ENCODE measurements around the gene PPP1R9A.

The PPP1R9A gene

GRCh38 chr7:94923412-94923811 is 16.0 kb downstream of the PPP1R9A start:
- Mint-ChIP-seq H3K36me3 (ENCODE audit: insufficient read depth) (no peaks in the 10 kb centered on the region), H3K27ac (ENCODE audit: low read depth) (no peak overlapping the region), H3K4me3 (no peak overlapping the region), H3K4me1 (no peaks in the 10 kb centered on the region), H3K27me3 (no peaks in the 10 kb centered on the region), H3K9me3 (no peaks in the 10 kb centered on the region)
- DNase-seq (ENCODE audit: low spot score in 2 of 2) (no peak), ATAC-seq (replicated peaks; ENCODE audit: extremely low read depth, poor library complexity, severe bottlenecking) (no peak)

- Mint-ChIP-seq H3K4me3 (no peak overlapping the region), H3K27ac (ENCODE audit: low read depth) (no peak overlapping the region), H3K4me1 (no peaks in the 10 kb centered on the region), H3K27me3 (no peaks in the 10 kb centered on the region), H3K9me3 (no peaks in the 10 kb centered on the region), H3K36me3 (ENCODE audit: insufficient read depth) (no peaks in the 10 kb centered on the region)
- DNase-seq (ENCODE audit: low spot score in 2 of 2) (no peak), ATAC-seq (replicated peaks; ENCODE audit: extremely low read depth, poor library complexity, severe bottlenecking) (no peak)
Observed at GRCh38 chr7:94928168-94928707, 20.8 kb downstream of the PPP1R9A start.

GRCh38 chr7:94933256-94933990 is 26.0 kb downstream of the PPP1R9A start:
- DNase-seq (ENCODE audit: low spot score in 2 of 2) (no peak), ATAC-seq (replicated peaks; ENCODE audit: extremely low read depth, poor library complexity, severe bottlenecking) (no peak)
- Mint-ChIP-seq H3K9me3 (no peaks in the 10 kb centered on the region), H3K4me1 (no peaks in the 10 kb centered on the region), H3K36me3 (ENCODE audit: insufficient read depth) (no peaks in the 10 kb centered on the region), H3K27me3 (no peaks in the 10 kb centered on the region), H3K27ac (ENCODE audit: low read depth) (no peak overlapping the region), H3K4me3 (no peak overlapping the region)

- Mint-ChIP-seq H3K36me3 (ENCODE audit: insufficient read depth) (no peaks in the 10 kb centered on the region), H3K27me3 (no peaks in the 10 kb centered on the region), H3K9me3 (no peaks in the 10 kb centered on the region), H3K4me1 (no peaks in the 10 kb centered on the region), H3K27ac (ENCODE audit: low read depth) (no peak overlapping the region), H3K4me3 (no peak overlapping the region)
- DNase-seq (ENCODE audit: low spot score in 2 of 2) (no peak), ATAC-seq (replicated peaks; ENCODE audit: extremely low read depth, poor library complexity, severe bottlenecking) (no peak)
Observed at GRCh38 chr7:94939395-94939794, 32.0 kb downstream of the PPP1R9A start.

GRCh38 chr7:94940241-94940640 is 32.8 kb downstream of the PPP1R9A start:
- H3K27me3 Mint-ChIP-seq, result no peaks in the 10 kb centered on the region
- H3K4me3 Mint-ChIP-seq, result no peak overlapping the region
- DNase-seq (ENCODE audit: low spot score in 2 of 2) (no peak), ATAC-seq (replicated peaks; ENCODE audit: extremely low read depth, poor library complexity, severe bottlenecking) (no peak)
- H3K36me3 Mint-ChIP-seq (ENCODE audit: insufficient read depth), result no peaks in the 10 kb centered on the region
- H3K9me3 Mint-ChIP-seq, result no peaks in the 10 kb centered on the region
- H3K4me1 Mint-ChIP-seq, result no peaks in the 10 kb centered on the region
- H3K27ac Mint-ChIP-seq (ENCODE audit: low read depth), result no peak overlapping the region

- Mint-ChIP-seq H3K9me3 (no peaks in the 10 kb centered on the region), H3K27ac (ENCODE audit: low read depth) (no peak overlapping the region), H3K4me3 (no peak overlapping the region), H3K36me3 (ENCODE audit: insufficient read depth) (no peaks in the 10 kb centered on the region), H3K27me3 (no peaks in the 10 kb centered on the region), H3K4me1 (no peaks in the 10 kb centered on the region)
- no peak for ATAC-seq (replicated peaks; ENCODE audit: extremely low read depth, poor library complexity, severe bottlenecking)
- DNase-seq (ENCODE audit: low spot score in 2 of 2), result no peak
Observed at GRCh38 chr7:94941844-94942632, 34.6 kb downstream of the PPP1R9A start.

DNA sequence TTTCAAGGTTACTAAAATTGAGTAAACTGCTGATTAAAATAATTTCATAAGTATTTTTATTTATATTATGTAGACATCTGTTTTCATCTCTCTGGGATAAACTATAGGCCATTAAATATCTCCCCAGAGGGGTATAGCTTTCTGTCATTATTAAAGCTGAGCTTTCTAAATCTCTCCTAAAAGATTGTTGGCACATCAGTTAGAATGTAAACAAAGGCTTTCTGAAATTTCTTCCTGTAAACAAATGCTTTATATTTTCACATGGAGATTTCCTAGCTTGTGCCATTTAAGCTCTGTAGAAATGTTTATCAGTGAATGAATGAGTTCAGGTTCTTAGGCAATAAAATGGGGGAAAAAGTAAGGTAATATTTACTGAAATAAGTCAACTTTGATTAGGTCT is 35.7 kb downstream of the PPP1R9A start:
- no peaks in the 10 kb centered on the region for H3K4me1 Mint-ChIP-seq

DNA sequence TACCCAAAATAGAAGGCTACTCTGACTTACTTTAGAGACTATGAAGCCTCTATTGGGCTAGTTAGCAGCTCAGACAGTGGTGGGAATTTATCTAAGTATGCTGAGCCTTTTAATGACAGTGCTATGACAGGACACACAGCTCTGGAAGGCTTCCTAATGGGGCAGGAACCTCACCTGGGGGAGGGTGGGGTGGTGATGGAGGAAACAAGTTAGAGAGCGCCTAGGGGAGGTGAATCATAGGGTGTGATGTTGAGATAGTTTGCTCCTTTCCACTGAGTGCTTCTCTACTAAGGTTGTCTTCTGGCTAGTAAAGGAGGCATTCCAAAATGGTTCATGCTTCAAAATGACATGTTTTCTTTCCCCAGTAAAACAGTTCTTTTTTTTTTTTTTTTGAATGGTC is 42.1 kb downstream of the PPP1R9A start:
- Mint-ChIP-seq H3K36me3 (ENCODE audit: insufficient read depth) (peaks cover 2% of the 10 kb centered on the region), H3K9me3 (peaks cover 6% of the 10 kb centered on the region), H3K27me3 (no peaks in the 10 kb centered on the region), H3K4me3 (no peak overlapping the region), H3K27ac (ENCODE audit: low read depth) (no peak overlapping the region), H3K4me1 (no peaks in the 10 kb centered on the region)
- no peak for ATAC-seq (replicated peaks; ENCODE audit: extremely low read depth, poor library complexity, severe bottlenecking)
- DNase-seq (ENCODE audit: low spot score in 2 of 2), result no peak

More for the DNA sequence above, 35.7 kb downstream of the PPP1R9A start:
- ATAC-seq (replicated peaks; ENCODE audit: extremely low read depth, poor library complexity, severe bottlenecking) (no peak), DNase-seq (ENCODE audit: low spot score in 2 of 2) (no peak)
- Mint-ChIP-seq H3K27me3 (no peaks in the 10 kb centered on the region), H3K27ac (ENCODE audit: low read depth) (no peak overlapping the region), H3K4me3 (no peak overlapping the region), H3K9me3 (no peaks in the 10 kb centered on the region), H3K36me3 (ENCODE audit: insufficient read depth) (no peaks in the 10 kb centered on the region)

- ATAC-seq (replicated peaks; ENCODE audit: extremely low read depth, poor library complexity, severe bottlenecking) (no peak), DNase-seq (ENCODE audit: low spot score in 2 of 2) (no peak)
- no peaks in the 10 kb centered on the region for H3K4me1 Mint-ChIP-seq
- no peak overlapping the region for H3K4me3 Mint-ChIP-seq
- H3K27ac Mint-ChIP-seq (ENCODE audit: low read depth), result no peak overlapping the region
- peaks cover 5% of the 10 kb centered on the region for H3K36me3 Mint-ChIP-seq (ENCODE audit: insufficient read depth)
- peaks cover 6% of the 10 kb centered on the region for H3K9me3 Mint-ChIP-seq
- no peaks in the 10 kb centered on the region for H3K27me3 Mint-ChIP-seq
Observed at GRCh38 chr7:94955807-94956206, 48.4 kb downstream of the PPP1R9A start.

GRCh38 chr7:94957061-94957460 is 49.7 kb downstream of the PPP1R9A start:
- Mint-ChIP-seq H3K9me3 (peaks cover 6% of the 10 kb centered on the region), H3K27me3 (no peaks in the 10 kb centered on the region), H3K27ac (ENCODE audit: low read depth) (no peak overlapping the region), H3K4me1 (no peaks in the 10 kb centered on the region), H3K36me3 (ENCODE audit: insufficient read depth) (peaks cover 5% of the 10 kb centered on the region), H3K4me3 (no peak overlapping the region)
- DNase-seq (ENCODE audit: low spot score in 2 of 2) (no peak), ATAC-seq (replicated peaks; ENCODE audit: extremely low read depth, poor library complexity, severe bottlenecking) (no peak)

GRCh38 chr7:94962661-94963060 is 55.3 kb downstream of the PPP1R9A start:
- peaks cover 9% of the 10 kb centered on the region for H3K9me3 Mint-ChIP-seq
- H3K27ac Mint-ChIP-seq (ENCODE audit: low read depth), result no peak overlapping the region
- no peak overlapping the region for H3K4me3 Mint-ChIP-seq
- no peaks in the 10 kb centered on the region for H3K27me3 Mint-ChIP-seq
- H3K36me3 Mint-ChIP-seq (ENCODE audit: insufficient read depth), result no peaks in the 10 kb centered on the region
- ATAC-seq (replicated peaks; ENCODE audit: extremely low read depth, poor library complexity, severe bottlenecking) (no peak), DNase-seq (ENCODE audit: low spot score in 2 of 2) (no peak)
- H3K4me1 Mint-ChIP-seq, result no peaks in the 10 kb centered on the region

GRCh38 chr7:94969434-94970084 is 62.2 kb downstream of the PPP1R9A start:
- no peak overlapping the region for H3K27ac Mint-ChIP-seq (ENCODE audit: low read depth)
- no peak for DNase-seq (ENCODE audit: low spot score in 2 of 2)
- peaks cover 17% of the 10 kb centered on the region for H3K9me3 Mint-ChIP-seq
- H3K4me1 Mint-ChIP-seq, result no peaks in the 10 kb centered on the region
- H3K27me3 Mint-ChIP-seq, result no peaks in the 10 kb centered on the region
- H3K4me3 Mint-ChIP-seq, result no peak overlapping the region
- no peak for ATAC-seq (replicated peaks; ENCODE audit: extremely low read depth, poor library complexity, severe bottlenecking)
- H3K36me3 Mint-ChIP-seq (ENCODE audit: insufficient read depth), result peaks cover 3% of the 10 kb centered on the region
